VCaP (cell line): Measurements from ENCODE around the gene ACSS3.

Source experiments
- H3K27ac ChIP-seq: fragments of 450-650 bp; 2 replicates; pipeline ENCODE4 v1.5.1; 2017
- CTCF ChIP-seq: fragments of 450-650 bp; conservative IDR thresholded peaks from 2 replicates; pipeline ENCODE4 v1.5.1; 2017; ENCODE audit warnings: mild to moderate bottlenecking, moderate library complexity

The ACSS3 gene

GRCh38 chr12:81303935-81304334, 226.1 kb downstream of the ACSS3 start:
- no peak overlapping the region for H3K27ac ChIP-seq
- TF ChIP-seq CTCF: no peak
